Measurements from ENCODE around the gene LCORL. TPM values are rescaled to one million over a fixed set of nuclear protein-coding genes. Genes with fewer than 3 reads are reported as not detected.
A peak's percentile ranks its signal among the peaks of the same experiment; 100 is the strongest.

The LCORL gene
- total and polyA plus RNA-seq, 9 of the 15 experiments (the other 6 are each of a cell fraction or from before 2014, with no cell fraction given): 3.1 to 24.5 (median 11.1) TPM

DNA sequence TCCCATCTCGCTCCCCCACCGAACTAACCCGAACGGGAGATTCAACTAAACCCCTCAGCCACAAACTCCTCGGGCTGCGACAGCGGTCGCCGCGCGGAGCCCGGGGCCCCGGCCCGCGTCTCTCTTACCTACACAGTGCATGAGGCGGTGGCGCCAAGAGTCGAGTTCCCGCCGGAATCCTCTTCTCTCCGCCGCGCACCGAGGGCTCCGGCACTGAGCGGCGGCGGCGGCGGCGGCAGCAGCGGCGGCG lies 160 bp downstream of the LCORL start (continued):
- TF ChIP-seq CREB1 (IDR thresholded peaks at IDR 0.05) (no peak), CREB1 (CRISPR knock-in tag; IDR thresholded peaks at IDR 0.05) (no peak), NCOR1 (IDR thresholded peaks at IDR 0.05) (peak; percentile 15; the same call in 1 of the 2 replicates), SRF (CRISPR knock-in tag; IDR thresholded peaks at IDR 0.05) (no peak), YY1 (IDR thresholded peaks at IDR 0.05; ENCODE audit: borderline replicate concordance in 1 of 3, control insufficient read depth in 1 of 3, extremely low read depth in 1 of 3, insufficient read depth in 3 of 3, insufficient read length in 1 of 3, insufficient replicate concordance in 2 of 3, low read depth in 1 of 3, low read length in 2 of 3) (peak in 1 of 3 experiments; percentile 50), CCNT2 (IDR thresholded peaks at IDR 0.05; ENCODE audit: borderline replicate concordance, extremely low read depth, insufficient read length, low read depth, low read length) (peak; percentile 42), PHF20 (IDR thresholded peaks at IDR 0.05; ENCODE audit: partially characterized antibody) (peak; percentile 22)
- TF ChIP-seq, protein P1, sequence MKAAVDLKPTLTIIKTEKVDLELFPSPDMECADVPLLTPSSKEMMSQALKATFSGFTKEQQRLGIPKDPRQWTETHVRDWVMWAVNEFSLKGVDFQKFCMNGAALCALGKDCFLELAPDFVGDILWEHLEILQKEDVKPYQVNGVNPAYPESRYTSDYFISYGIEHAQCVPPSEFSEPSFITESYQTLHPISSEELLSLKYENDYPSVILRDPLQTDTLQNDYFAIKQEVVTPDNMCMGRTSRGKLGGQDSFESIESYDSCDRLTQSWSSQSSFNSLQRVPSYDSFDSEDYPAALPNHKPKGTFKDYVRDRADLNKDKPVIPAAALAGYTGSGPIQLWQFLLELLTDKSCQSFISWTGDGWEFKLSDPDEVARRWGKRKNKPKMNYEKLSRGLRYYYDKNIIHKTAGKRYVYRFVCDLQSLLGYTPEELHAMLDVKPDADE (conservative IDR thresholded peaks at IDR 0.05; ENCODE audit: control insufficient read depth, low read depth, low read length): no peak

DNA sequence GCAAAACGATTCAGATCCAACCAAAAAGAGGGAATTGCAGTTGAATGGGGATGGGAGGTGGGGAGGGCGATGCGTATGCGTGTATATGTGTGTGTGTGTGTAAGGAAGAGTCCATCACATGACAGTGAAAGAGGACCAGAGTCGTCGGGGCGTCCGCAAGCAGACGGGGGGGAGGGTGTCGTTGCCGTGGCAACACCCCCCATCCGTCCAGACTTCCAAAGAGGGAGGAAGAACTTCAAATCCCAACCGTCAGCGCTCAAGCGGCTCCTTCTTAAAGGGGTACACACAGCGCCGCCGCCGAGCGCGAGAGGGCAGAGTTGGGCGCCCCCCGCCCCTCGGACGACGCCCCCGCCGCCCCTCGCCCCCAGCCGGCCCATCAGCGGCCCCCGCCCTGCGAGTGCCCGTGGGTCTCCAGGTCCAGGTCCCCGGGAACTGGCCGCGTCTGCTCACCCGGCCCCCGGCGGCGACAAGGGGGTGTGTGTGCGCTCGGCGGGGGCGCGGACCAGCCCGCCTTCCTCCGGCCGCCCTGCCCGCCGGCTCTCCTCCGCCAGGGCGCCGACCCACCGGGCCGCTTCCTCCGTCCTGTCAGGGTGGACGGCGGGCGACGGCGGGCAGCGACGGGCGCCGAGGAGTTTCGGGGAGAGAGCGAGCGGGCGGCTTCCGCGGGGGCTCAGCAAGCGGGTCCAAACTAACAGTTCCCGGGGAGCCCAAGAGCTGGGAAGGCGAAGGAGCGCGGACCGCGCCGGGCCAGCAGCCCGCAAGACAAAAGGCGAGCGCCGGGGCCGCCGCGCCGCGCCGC lies 685 bp downstream of the LCORL start:
- no peaks in the 10 kb centered on the region for H3K36me3 ChIP-seq (ENCODE audit: control insufficient read depth, insufficient read depth, low read length)
- DNase-seq (ENCODE audit: extremely low read depth in 1 of 4, low spot score in 3 of 4) (peak; percentile 65 to 84 (median 70)), ATAC-seq (peak; percentile 56), FAIRE-seq (peak; percentile 29)
- ChIA-PET CTCF (ENCODE audit: low intra/inter-chr PET ratio) (no interaction called here), POLR2A (no interaction called here)
- in situ Hi-C loops (cut with MboI) (no loop called here), intact Hi-C loops (cut with micrococcal nuclease) (loop anchor here (2.0 to 10.0 kb wide), 2 partner anchors 210 to 476 kb away; partner anchors contain the start of genes DCAF16 and NCAPG)
- H3K9ac ChIP-seq (ENCODE audit: insufficient read depth in 1 of 2, low read depth in 2 of 2, low read length in 2 of 2): peak overlapping the region; percentile 85 to 96
- under 1% methylated on average over 33 of the region's 90 CpGs for WGBS (ENCODE audit: insufficient coverage, low coverage, missing lambda C conversion rate)
- peak overlapping the region; percentile 95 for H3K27ac ChIP-seq (ENCODE audit: extremely low read depth, low read depth, low read length)
- H3K27me3 ChIP-seq (ENCODE audit: control insufficient read depth in 2 of 2, insufficient read depth in 2 of 2, low read length in 2 of 2): no peaks in the 10 kb centered on the region
- no peaks in the 10 kb centered on the region for H3K9me3 ChIP-seq (replicated peaks; ENCODE audit: control insufficient read depth, insufficient read depth, low read depth, low read length)
- H4K20me1 ChIP-seq (replicated peaks; ENCODE audit: control insufficient read depth, insufficient read depth, low read length): peaks cover 7% of the 10 kb centered on the region
- H2AFZ ChIP-seq (ENCODE audit: low read depth, low read length): peak overlapping the region; percentile 99
- peak overlapping the region; percentile 97 for H3K4me2 ChIP-seq (ENCODE audit: insufficient read depth, low read length)
- peaks cover 54% of the 10 kb centered on the region for H3K79me2 ChIP-seq (ENCODE audit: control insufficient read depth, insufficient read depth, low read length)
- no TSS peak for BruUV-seq (replicated peaks)
- H3K4me3 ChIP-seq: peak overlapping the region; percentile 94
- H3K4me1 ChIP-seq (replicated peaks in 1 of 2; ENCODE audit: control insufficient read depth in 2 of 2, insufficient read depth in 2 of 2, low read length in 2 of 2): no peaks in the 10 kb centered on the region; a peak in 1 of 5 replicates
- no peaks in the 10 kb centered on the region for H3K9me1 ChIP-seq (ENCODE audit: control insufficient read depth, insufficient read depth, low read length)
- no peak for TF ChIP-seq ZNF347 (CRISPR knock-in tag; IDR thresholded peaks at IDR 0.05; ENCODE audit: low read depth)
- TF ChIP-seq, protein P2, sequence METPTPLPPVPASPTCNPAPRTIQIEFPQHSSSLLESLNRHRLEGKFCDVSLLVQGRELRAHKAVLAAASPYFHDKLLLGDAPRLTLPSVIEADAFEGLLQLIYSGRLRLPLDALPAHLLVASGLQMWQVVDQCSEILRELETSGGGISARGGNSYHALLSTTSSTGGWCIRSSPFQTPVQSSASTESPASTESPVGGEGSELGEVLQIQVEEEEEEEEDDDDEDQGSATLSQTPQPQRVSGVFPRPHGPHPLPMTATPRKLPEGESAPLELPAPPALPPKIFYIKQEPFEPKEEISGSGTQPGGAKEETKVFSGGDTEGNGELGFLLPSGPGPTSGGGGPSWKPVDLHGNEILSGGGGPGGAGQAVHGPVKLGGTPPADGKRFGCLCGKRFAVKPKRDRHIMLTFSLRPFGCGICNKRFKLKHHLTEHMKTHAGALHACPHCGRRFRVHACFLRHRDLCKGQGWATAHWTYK (CRISPR knock-in tag; IDR thresholded peaks at IDR 0.05): no peak
- no peak for TF ChIP-seq ZNF354B (CRISPR knock-in tag; IDR thresholded peaks at IDR 0.05)
- TF ChIP-seq, protein P3, sequence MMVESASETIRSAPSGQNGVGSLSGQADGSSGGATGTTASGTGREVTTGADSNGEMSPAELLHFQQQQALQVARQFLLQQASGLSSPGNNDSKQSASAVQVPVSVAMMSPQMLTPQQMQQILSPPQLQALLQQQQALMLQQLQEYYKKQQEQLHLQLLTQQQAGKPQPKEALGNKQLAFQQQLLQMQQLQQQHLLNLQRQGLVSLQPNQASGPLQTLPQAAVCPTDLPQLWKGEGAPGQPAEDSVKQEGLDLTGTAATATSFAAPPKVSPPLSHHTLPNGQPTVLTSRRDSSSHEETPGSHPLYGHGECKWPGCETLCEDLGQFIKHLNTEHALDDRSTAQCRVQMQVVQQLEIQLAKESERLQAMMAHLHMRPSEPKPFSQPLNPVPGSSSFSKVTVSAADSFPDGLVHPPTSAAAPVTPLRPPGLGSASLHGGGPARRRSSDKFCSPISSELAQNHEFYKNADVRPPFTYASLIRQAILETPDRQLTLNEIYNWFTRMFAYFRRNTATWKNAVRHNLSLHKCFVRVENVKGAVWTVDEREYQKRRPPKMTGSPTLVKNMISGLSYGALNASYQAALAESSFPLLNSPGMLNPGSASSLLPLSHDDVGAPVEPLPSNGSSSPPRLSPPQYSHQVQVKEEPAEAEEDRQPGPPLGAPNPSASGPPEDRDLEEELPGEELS (CRISPR knock-in tag; IDR thresholded peaks at IDR 0.05; ENCODE audit: borderline replicate concordance): 0 out of 2 replicates have a peak, but pooled peaks have one; percentile 63

Data from K562 (cell line).